DOHH2 (cell line): ENCODE results near the gene UQCC5.

Experiments used
- H3F3A ChIP-seq: fragments of 200-600 bp; sonication (generic), shearing (Covaris generic); 2 replicates; pipeline ENCODE4 v1.6.0; 2016; ENCODE audit warnings: antibody characterized with exemption, mild to moderate bottlenecking; ENCODE audit not compliant: control insufficient read depth, insufficient read depth
- H3K27ac ChIP-seq: fragments of 200-600 bp; sonication (generic); 2 replicates; pipeline ENCODE4 v1.5.1; 2014; ENCODE audit warnings: low read depth, mild to moderate bottlenecking, low read length, moderate library complexity
- H3K27me3 ChIP-seq: fragments of 200-600 bp; sonication (generic); 2 replicates; pipeline ENCODE4 v1.6.1; 2014; ENCODE audit warnings: mild to moderate bottlenecking, low read length, mixed read lengths; ENCODE audit not compliant: control insufficient read depth
- H3K36me3 ChIP-seq: fragments of 200-600 bp; sonication (generic); 2 replicates; pipeline ENCODE4 v1.6.1; 2014; ENCODE audit warnings: mild to moderate bottlenecking, low read length, moderate library complexity, mixed read lengths; ENCODE audit not compliant: control insufficient read depth
- H3K4me1 ChIP-seq: fragments of 200-600 bp; sonication (generic); 2 replicates; pipeline ENCODE4 v1.6.1; 2014; ENCODE audit warnings: mild to moderate bottlenecking, low read length, mixed read lengths; ENCODE audit not compliant: control insufficient read depth
- H3K4me2 ChIP-seq: fragments of 200-600 bp; sonication (generic); 2 replicates; pipeline ENCODE4 v1.6.0; 2014; ENCODE audit warnings: mild to moderate bottlenecking, low read length, moderate library complexity
- H3K4me3 ChIP-seq: fragments of 200-600 bp; sonication (generic); 2 replicates; pipeline ENCODE4 v1.5.1; 2014; ENCODE audit warnings: mild to moderate bottlenecking, low read length, mixed read lengths
- H3K79me2 ChIP-seq: fragments of 200-600 bp; sonication (generic); 2 replicates; pipeline ENCODE4 v1.6.1; 2014; ENCODE audit warnings: mild to moderate bottlenecking, low read length, mixed read lengths; ENCODE audit not compliant: control insufficient read depth
- H3K9me2 ChIP-seq: fragments of 200-600 bp; sonication (generic); replicated peaks from 2 replicates; pipeline ENCODE4 v1.6.1; 2014; ENCODE audit warnings: mild to moderate bottlenecking, low read length, mixed read lengths; ENCODE audit not compliant: control insufficient read depth
- H3K9me3 ChIP-seq: fragments of 200-600 bp; sonication (generic); 2 replicates; pipeline ENCODE4 v1.6.1; 2014; ENCODE audit warnings: antibody characterized with exemption, low read length, mixed read lengths; ENCODE audit not compliant: control insufficient read depth, insufficient read depth
- H4K20me1 ChIP-seq: fragments of 200-600 bp; sonication (generic); 2 replicates; pipeline ENCODE4 v1.6.0; 2014; ENCODE audit warnings: low read depth, mild to moderate bottlenecking, antibody characterized with exemption, low read length, moderate library complexity; ENCODE audit not compliant: control insufficient read depth, insufficient read depth
- CTCF ChIP-seq: fragments of 200-600 bp; sonication (generic); IDR thresholded peaks from one replicate; pipeline ENCODE4 v1.5.1; 2014; ENCODE audit warnings: antibody characterized with exemption, mild to moderate bottlenecking, low read depth, low read length; ENCODE audit not compliant: poor library complexity, severe bottlenecking
- EZH2phosphoT487 ChIP-seq: fragments of 200-600 bp; sonication (generic); IDR thresholded peaks from 2 replicates; pipeline ENCODE4 v1.6.1; 2017; ENCODE audit warnings: borderline replicate concordance, mild to moderate bottlenecking, antibody characterized with exemption, low read length, moderate library complexity, mixed read lengths

UQCC5 gene

GRCh38 chr3:52568069-52568468 is 31.7 kb downstream of the UQCC5 start:
- Histone ChIP-seq H3K36me3 (peaks cover 22% of the 10 kb centered on the region), H3K4me2 (no peak overlapping the region), H3K79me2 (no peaks in the 10 kb centered on the region), H4K20me1 (no peaks in the 10 kb centered on the region), H3K27ac (no peak overlapping the region), H3K9me2 (no peaks in the 10 kb centered on the region), H3K27me3 (no peaks in the 10 kb centered on the region), H3F3A (no peaks in the 10 kb centered on the region), H3K4me3 (no peak overlapping the region), H3K9me3 (no peaks in the 10 kb centered on the region), H3K4me1 (no peaks in the 10 kb centered on the region)
- no peak for TF ChIP-seq EZH2phosphoT487
- no peak for TF ChIP-seq CTCF

GRCh38 chr3:52570076-52570475 is 33.7 kb downstream of the UQCC5 start:
- no peak overlapping the region for H3K4me2 ChIP-seq
- H3K79me2 ChIP-seq: no peaks in the 10 kb centered on the region
- no peaks in the 10 kb centered on the region for H3F3A ChIP-seq
- H4K20me1 ChIP-seq: no peaks in the 10 kb centered on the region
- no peaks in the 10 kb centered on the region for H3K9me3 ChIP-seq
- peaks cover 27% of the 10 kb centered on the region for H3K36me3 ChIP-seq
- no peaks in the 10 kb centered on the region for H3K9me2 ChIP-seq
- H3K27me3 ChIP-seq: no peaks in the 10 kb centered on the region
- no peak overlapping the region for H3K27ac ChIP-seq
- H3K4me3 ChIP-seq: no peak overlapping the region
- no peaks in the 10 kb centered on the region for H3K4me1 ChIP-seq
- TF ChIP-seq EZH2phosphoT487: no peak
- no peak for TF ChIP-seq CTCF

- Histone ChIP-seq H3K4me3 (no peak overlapping the region), H3K4me2 (no peak overlapping the region), H3K27me3 (no peaks in the 10 kb centered on the region), H3K79me2 (no peaks in the 10 kb centered on the region), H3F3A (no peaks in the 10 kb centered on the region), H3K9me2 (no peaks in the 10 kb centered on the region), H3K36me3 (peaks cover 37% of the 10 kb centered on the region), H3K9me3 (no peaks in the 10 kb centered on the region), H3K27ac (no peak overlapping the region), H3K4me1 (no peaks in the 10 kb centered on the region), H4K20me1 (no peaks in the 10 kb centered on the region)
- TF ChIP-seq EZH2phosphoT487 (no peak), CTCF (no peak)
Observed at GRCh38 chr3:52572221-52572620, 35.8 kb downstream of the UQCC5 start.
